Large intestine (tissue), 12 donors: ENCODE results near the gene APOA4. TPM values are rescaled to one million over a fixed set of nuclear protein-coding genes. Genes with fewer than 3 reads are reported as not detected.

ENCODE experiments used
- DNase-seq, 2 donors: peaks; one replicate each; pipeline versions ENCODE4 v3.0.0 to v3.0.0-alpha.2; 2013
- H3K27ac ChIP-seq: one replicate; pipeline ENCODE4 v1.5.1; 2013; ENCODE audit warnings: low read length
- H3K27me3 ChIP-seq: 2 replicates; pipeline ENCODE4 v1.6.1; 2013; ENCODE audit warnings: low read length; ENCODE audit not compliant: control insufficient read depth, insufficient read depth
- H3K36me3 ChIP-seq: 2 replicates; pipeline ENCODE4 v1.6.1; 2013; ENCODE audit warnings: low read length; ENCODE audit not compliant: control insufficient read depth, insufficient read depth
- H3K4me1 ChIP-seq: one replicate; pipeline ENCODE4 v1.6.1; 2013; ENCODE audit warnings: low read length; ENCODE audit not compliant: control insufficient read depth, insufficient read depth
- H3K4me3 ChIP-seq: one replicate; pipeline ENCODE4 v1.5.1; 2013; ENCODE audit warnings: low read length
- H3K9me3 ChIP-seq: one replicate; pipeline ENCODE4 v1.6.1; 2013; ENCODE audit warnings: mild to moderate bottlenecking, low read depth, low read length, moderate library complexity; ENCODE audit not compliant: control insufficient read depth
- WGBS: methylation state at CpG from one replicate; pipeline ENCODE4 v1.1.5; 2013; ENCODE audit warnings: low lambda C conversion rate; ENCODE audit not compliant: insufficient coverage; 5-methylcytosine and 5-hydroxymethylcytosine counted together
- long read RNA-seq, 11 donors: transcript quantifications; one replicate each; lab custom pipeline, GENCODE V29; 2026
- polyA plus RNA-seq: library from polyadenylated mRNA; unstranded; fragments of 120-200 nt; gene quantifications from one replicate; pipeline ENCODE4 v1.2.1, GENCODE V29; 2013

Gene APOA4
- polyA plus RNA-seq: 4,166 TPM
- long read RNA-seq, donor 1, transcript APOA4-201 (3 exons, 1,473 nt): major isoform, 393 of 7,121 reads
- long read RNA-seq, donor 1, partial matches to known transcripts: 6,329 of 7,121 reads
- long read RNA-seq, donor 1, other reads (novel, unspliced or antisense): 399 of 7,121 reads
- long read RNA-seq, donor 2, transcript APOA4-201 (3 exons, 1,473 nt): major isoform, 1,590 of 1,810 reads
- long read RNA-seq, donor 2, partial matches to known transcripts: 170 of 1,810 reads
- long read RNA-seq, donor 2, other reads (novel, unspliced or antisense): 50 of 1,810 reads
- long read RNA-seq, donor 3: 0 reads
- long read RNA-seq, donor 4, transcript APOA4-201 (3 exons, 1,473 nt): major isoform, 40 of 1,480 reads
- long read RNA-seq, donor 4, partial matches to known transcripts: 1,404 of 1,480 reads
- long read RNA-seq, donor 4, other reads (novel, unspliced or antisense): 36 of 1,480 reads
- long read RNA-seq, donor 5, transcript APOA4-201 (3 exons, 1,473 nt): major isoform, 8 of 8 reads
- long read RNA-seq, donor 5, partial matches to known transcripts: 0 of 8 reads
- long read RNA-seq, donor 5, other reads (novel, unspliced or antisense): 0 of 8 reads
- long read RNA-seq, donor 6, transcript APOA4-201 (3 exons, 1,473 nt): major isoform, 3,490 of 15,572 reads
- long read RNA-seq, donor 6, partial matches to known transcripts: 11,304 of 15,572 reads
- long read RNA-seq, donor 6, other reads (novel, unspliced or antisense): 778 of 15,572 reads
- long read RNA-seq, donor 7, transcript APOA4-201 (3 exons, 1,473 nt): major isoform, 6 of 6 reads
- long read RNA-seq, donor 7, partial matches to known transcripts: 0 of 6 reads
- long read RNA-seq, donor 7, other reads (novel, unspliced or antisense): 0 of 6 reads
- long read RNA-seq, donor 8, transcript APOA4-201 (3 exons, 1,473 nt): major isoform, 1,403 of 17,406 reads
- long read RNA-seq, donor 8, partial matches to known transcripts: 14,951 of 17,406 reads
- long read RNA-seq, donor 8, other reads (novel, unspliced or antisense): 1,052 of 17,406 reads
- long read RNA-seq, donor 9, transcript APOA4-201 (3 exons, 1,473 nt): major isoform, 1,358 of 2,187 reads
- long read RNA-seq, donor 9, partial matches to known transcripts: 696 of 2,187 reads
- long read RNA-seq, donor 9, other reads (novel, unspliced or antisense): 133 of 2,187 reads
- long read RNA-seq, donor 10, transcript APOA4-201 (3 exons, 1,473 nt): major isoform, 1,855 of 8,540 reads
- long read RNA-seq, donor 10, partial matches to known transcripts: 6,343 of 8,540 reads
- long read RNA-seq, donor 10, other reads (novel, unspliced or antisense): 342 of 8,540 reads
- long read RNA-seq, donor 11, transcript APOA4-201 (3 exons, 1,473 nt): major isoform, 909 of 11,064 reads
- long read RNA-seq, donor 11, partial matches to known transcripts: 9,536 of 11,064 reads
- long read RNA-seq, donor 11, other reads (novel, unspliced or antisense): 619 of 11,064 reads

GRCh38 chr11:116823031-116823843 is at the start of gene APOA4:
TSS of gene APOA4 (minus strand) at chr11:116823304. CDS start at chr11:116823191, 113 bp downstream.
- peak within 1 kb of the TSS; percentile 42 for H3K4me3 ChIP-seq
- H3K27me3 ChIP-seq: no peaks in the 10 kb centered on the region
- peaks cover 65% of the 10 kb centered on the region for H3K4me1 ChIP-seq
- H3K36me3 ChIP-seq: peaks cover 13% of the 10 kb centered on the region
- peaks cover 7% of the 10 kb centered on the region for H3K9me3 ChIP-seq
- no CpG with 5 or more reads among the region's 16 CpGs for WGBS
- H3K27ac ChIP-seq: peak within 1 kb of the TSS; percentile 82
- peak; percentile 81 to 90 for DNase-seq

GRCh38 chr11:116871248-116871647 is 48.1 kb upstream of the APOA4 start:
- WGBS: 78% methylated on average over 2 of the region's 3 CpGs
- no peak overlapping the region for H3K4me3 ChIP-seq
- H3K27ac ChIP-seq: no peak overlapping the region
- no peaks in the 10 kb centered on the region for H3K27me3 ChIP-seq
- DNase-seq: no peak
- no peaks in the 10 kb centered on the region for H3K9me3 ChIP-seq
- peaks cover 26% of the 10 kb centered on the region for H3K4me1 ChIP-seq
- peaks cover 75% of the 10 kb centered on the region for H3K36me3 ChIP-seq

- Histone ChIP-seq H3K27ac (no peak overlapping the region), H3K4me1 (peaks cover 32% of the 10 kb centered on the region), H3K4me3 (no peak overlapping the region), H3K27me3 (no peaks in the 10 kb centered on the region), H3K9me3 (no peaks in the 10 kb centered on the region), H3K36me3 (peaks cover 70% of the 10 kb centered on the region)
- no peak for DNase-seq
- no CpG with 5 or more reads among the region's 3 CpGs for WGBS
These were observed 47.0 kb upstream of the APOA4 start for GRCh38 chr11:116870054-116870453.

DNA sequence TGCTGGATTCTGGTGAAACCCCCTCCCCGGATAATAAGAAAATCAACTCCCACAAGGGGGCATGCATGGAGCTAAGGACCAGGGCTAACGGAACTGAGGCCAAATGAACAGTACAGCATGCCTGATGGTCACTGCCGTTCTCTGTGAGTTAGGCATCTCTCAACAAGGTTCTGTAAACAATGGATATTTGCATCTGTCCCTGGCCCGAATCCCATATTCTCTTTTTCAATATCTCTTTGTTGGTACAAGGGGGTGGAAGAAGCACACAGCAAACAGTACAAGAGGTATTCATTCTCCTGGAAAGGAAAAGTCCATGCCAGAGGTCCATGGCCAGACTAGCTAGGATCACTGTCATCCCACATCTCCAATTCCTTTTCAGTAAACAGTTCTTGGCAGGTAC is 46.5 kb upstream of the APOA4 start:
- Histone ChIP-seq H3K27ac (no peak overlapping the region), H3K4me3 (no peak overlapping the region), H3K9me3 (no peaks in the 10 kb centered on the region), H3K4me1 (peaks cover 28% of the 10 kb centered on the region), H3K27me3 (no peaks in the 10 kb centered on the region), H3K36me3 (peaks cover 70% of the 10 kb centered on the region)
- DNase-seq: no peak
- WGBS: no CpG with 5 or more reads among the region's 4 CpGs

DNA sequence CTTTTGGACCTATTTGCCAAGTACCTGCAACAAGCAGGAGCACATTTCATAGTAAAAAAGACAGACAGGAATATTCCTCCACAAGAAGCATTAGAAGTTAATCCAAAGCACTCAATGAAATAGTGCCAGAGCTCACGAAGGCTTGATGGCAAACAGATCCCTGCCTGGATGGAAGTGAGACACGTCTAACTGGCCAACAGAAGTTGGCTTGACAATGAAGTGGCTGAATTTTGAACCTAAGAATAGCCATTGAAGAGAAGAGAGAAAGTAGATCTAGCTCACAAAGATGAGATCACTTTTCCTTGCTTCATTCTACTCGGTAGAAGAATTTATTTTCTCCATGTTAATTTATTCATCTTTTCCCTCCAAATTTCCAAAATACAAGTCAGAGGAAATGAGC is 45.0 kb upstream of the APOA4 start:
- no peaks in the 10 kb centered on the region for H3K9me3 ChIP-seq
- no peak overlapping the region for H3K4me3 ChIP-seq
- peak overlapping the region; percentile 74 for H3K27ac ChIP-seq
- no peak for DNase-seq
- 92% methylated on average over 2 of the region's 3 CpGs for WGBS
- peaks cover 14% of the 10 kb centered on the region for H3K4me1 ChIP-seq
- H3K36me3 ChIP-seq: peaks cover 71% of the 10 kb centered on the region
- no peaks in the 10 kb centered on the region for H3K27me3 ChIP-seq

GRCh38 chr11:116867619-116868018 is 44.5 kb upstream of the APOA4 start:
- Histone ChIP-seq H3K9me3 (no peaks in the 10 kb centered on the region), H3K4me3 (no peak overlapping the region), H3K27me3 (no peaks in the 10 kb centered on the region), H3K36me3 (peaks cover 73% of the 10 kb centered on the region), H3K4me1 (peaks cover 12% of the 10 kb centered on the region), H3K27ac (peak overlapping the region; percentile 74)
- DNase-seq: no peak
- WGBS: no CpG with 5 or more reads among the region's 11 CpGs

DNA sequence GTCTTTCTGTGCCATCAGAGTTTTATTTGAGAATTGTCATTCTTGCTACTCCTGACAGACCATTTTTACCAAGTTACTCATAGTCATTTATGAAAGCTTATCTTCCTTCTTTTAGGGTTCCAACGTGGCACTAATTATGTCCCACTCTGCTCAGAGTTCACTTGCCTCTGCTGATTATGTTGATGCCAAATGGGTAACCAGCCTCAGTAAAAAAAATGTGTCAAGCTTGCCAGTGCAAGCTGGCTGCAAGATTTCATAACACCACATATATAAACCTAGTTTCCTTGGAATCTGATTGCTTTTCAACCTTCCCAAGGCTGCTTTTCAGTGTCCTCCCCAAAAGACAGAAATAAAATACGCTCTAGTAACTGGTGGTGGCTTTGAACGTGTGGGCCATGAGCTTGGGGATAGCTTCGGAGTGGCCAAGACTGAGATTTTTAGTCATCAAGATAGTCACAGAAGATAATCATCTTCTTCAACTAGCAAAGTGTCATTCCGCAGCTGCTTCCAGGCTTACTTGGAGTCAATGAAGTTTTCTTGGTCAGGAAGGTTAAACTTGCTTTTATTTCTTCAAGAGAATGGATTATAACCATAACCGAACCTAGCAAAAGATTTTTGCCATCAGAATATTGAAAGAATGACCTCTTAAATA is 43.8 kb upstream of the APOA4 start:
- WGBS: 100% methylated on average over 1 of the region's 6 CpGs
- no peak overlapping the region for H3K4me3 ChIP-seq
- peak overlapping the region; percentile 74 for H3K27ac ChIP-seq
- H3K9me3 ChIP-seq: no peaks in the 10 kb centered on the region
- DNase-seq: peak; percentile 60 to 69
- peaks cover 12% of the 10 kb centered on the region for H3K4me1 ChIP-seq
- H3K36me3 ChIP-seq: peaks cover 75% of the 10 kb centered on the region
- no peaks in the 10 kb centered on the region for H3K27me3 ChIP-seq

DNA sequence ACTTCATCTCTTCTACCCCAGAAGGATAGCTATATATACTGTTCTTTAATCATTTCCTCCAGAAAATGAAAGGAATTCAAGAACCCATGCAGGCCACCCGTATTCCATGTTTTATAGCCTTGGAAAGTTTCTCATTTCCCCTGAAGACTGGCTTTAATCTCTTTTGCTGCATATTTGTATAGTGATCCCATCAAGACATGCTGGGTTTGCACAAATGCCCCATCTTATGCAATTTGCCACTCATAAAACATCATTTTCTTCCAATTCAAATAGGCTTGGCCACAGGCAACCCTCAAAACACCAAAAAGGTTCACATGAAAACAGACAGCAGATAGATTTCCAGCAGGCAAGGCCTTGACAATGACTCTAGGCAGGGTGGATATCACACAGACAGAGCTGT is 42.6 kb upstream of the APOA4 start:
- peaks cover 12% of the 10 kb centered on the region for H3K4me1 ChIP-seq
- H3K36me3 ChIP-seq: peaks cover 78% of the 10 kb centered on the region
- no peaks in the 10 kb centered on the region for H3K27me3 ChIP-seq
- H3K9me3 ChIP-seq: no peaks in the 10 kb centered on the region
- peak overlapping the region; percentile 74 for H3K27ac ChIP-seq
- DNase-seq: no peak
- H3K4me3 ChIP-seq: no peak overlapping the region
- no CpG with 5 or more reads among the region's 1 CpG for WGBS

GRCh38 chr11:116864531-116864930 is 41.4 kb upstream of the APOA4 start:
- peak overlapping the region; percentile 13 for H3K4me3 ChIP-seq
- no peaks in the 10 kb centered on the region for H3K27me3 ChIP-seq
- H3K9me3 ChIP-seq: no peaks in the 10 kb centered on the region
- H3K36me3 ChIP-seq: peaks cover 79% of the 10 kb centered on the region
- peaks cover 12% of the 10 kb centered on the region for H3K4me1 ChIP-seq
- DNase-seq: peak; percentile 71 to 74
- WGBS: 80% methylated on average over 1 of the region's 5 CpGs
- peak overlapping the region; percentile 74 for H3K27ac ChIP-seq
